Urinary bladder (tissue), 4 donors: ENCODE results near the gene KIRREL3. TPM values are rescaled to one million over a fixed set of nuclear protein-coding genes. Genes with fewer than 3 reads are reported as not detected.

Experiments
- DNase-seq: peaks from one replicate; pipeline ENCODE4 v3.0.0-alpha.2; 2015; ENCODE audit errors: extremely low spot score
- H3K27ac ChIP-seq: one replicate; pipeline ENCODE4 v1.5.1; 2013; ENCODE audit warnings: low read depth, mild to moderate bottlenecking, moderate library complexity
- H3K36me3 ChIP-seq: one replicate; pipeline ENCODE4 v1.6.1; 2013; ENCODE audit warnings: mild to moderate bottlenecking, moderate library complexity; ENCODE audit not compliant: insufficient read depth
- H3K4me1 ChIP-seq: one replicate; pipeline ENCODE4 v1.6.1; 2013; ENCODE audit warnings: mild to moderate bottlenecking, moderate library complexity; ENCODE audit not compliant: insufficient read depth
- H3K4me3 ChIP-seq: one replicate; pipeline ENCODE4 v1.5.1; 2013; ENCODE audit warnings: low read depth, low read length
- WGBS: extraction: QIAGEN DNeasy Blood & Tissue Kit; methylation state at CpG from one replicate; pipeline ENCODE4 v1.1.7; 2013; 5-methylcytosine and 5-hydroxymethylcytosine counted together
- polyA plus RNA-seq: library from polyadenylated mRNA; stranded (reverse); fragments of 200-250 nt; gene quantifications from one replicate; pipeline ENCODE4 v1.2.3, GENCODE V29; 2013
- total RNA-seq: library from RNA; depleted of rRNA; stranded (reverse); fragments of >200 nt; gene quantifications from one replicate; pipeline ENCODE4 v1.2.3, GENCODE V29; 2014
- donor health status: healthy with polysubstance abuse.
- donor health status: healthy.

Gene KIRREL3
- total and polyA plus RNA-seq, 2 donors: 0.80 to 1.0 TPM

DNA sequence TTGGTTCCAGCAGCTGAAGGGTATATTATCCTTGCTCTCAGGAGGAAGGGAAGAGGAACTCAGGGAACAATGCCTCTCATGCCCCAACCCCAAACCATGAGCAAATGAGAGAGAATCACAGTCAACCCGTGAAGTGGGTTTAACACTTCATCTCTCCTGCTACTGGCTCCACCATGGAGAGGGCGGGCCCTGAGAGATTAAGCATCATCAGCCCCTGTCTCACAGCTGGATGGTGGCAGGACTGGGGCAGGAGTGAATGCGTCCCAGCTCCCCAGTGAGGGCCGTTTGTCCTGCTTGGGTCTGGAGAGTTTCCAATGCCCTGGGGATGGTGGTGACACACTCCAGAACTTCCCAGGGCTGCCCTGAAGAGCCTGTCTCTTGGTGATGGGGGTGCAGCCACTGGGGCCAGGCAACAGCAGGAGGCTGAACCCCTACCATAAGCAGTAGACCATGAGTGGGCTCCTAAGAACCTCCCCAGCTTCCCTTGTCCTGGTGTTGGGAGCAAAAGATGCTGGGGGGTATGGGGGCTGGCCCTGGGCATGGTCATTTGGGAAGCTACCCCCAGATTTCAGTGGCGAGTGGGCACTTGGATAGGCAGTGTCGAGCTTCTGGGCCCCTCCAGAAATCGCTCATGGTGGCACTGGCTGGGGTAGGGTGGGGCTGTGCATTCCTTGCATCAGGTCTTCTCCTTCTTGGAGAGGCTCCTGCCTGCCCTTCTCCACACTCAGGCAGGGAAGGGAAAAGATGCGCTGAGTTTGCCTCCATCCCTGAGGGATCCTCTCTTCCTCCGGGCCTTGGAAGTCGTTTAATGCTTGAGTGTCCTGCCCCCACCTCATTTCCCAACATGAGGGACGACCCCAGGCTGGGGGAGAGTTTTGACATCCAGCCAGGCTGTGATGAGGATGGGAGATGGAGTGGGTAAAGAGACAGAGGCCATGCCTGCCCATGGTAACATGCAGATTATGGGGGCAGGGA, 487.5 kb downstream of the KIRREL3 start:
- H3K27ac ChIP-seq: no peak overlapping the region
- no peaks in the 10 kb centered on the region for H3K36me3 ChIP-seq
- WGBS: 68% methylated on average over 11 of the region's 11 CpGs
- H3K4me1 ChIP-seq: no peaks in the 10 kb centered on the region
- H3K4me3 ChIP-seq: no peak overlapping the region
- DNase-seq: no peak

DNA sequence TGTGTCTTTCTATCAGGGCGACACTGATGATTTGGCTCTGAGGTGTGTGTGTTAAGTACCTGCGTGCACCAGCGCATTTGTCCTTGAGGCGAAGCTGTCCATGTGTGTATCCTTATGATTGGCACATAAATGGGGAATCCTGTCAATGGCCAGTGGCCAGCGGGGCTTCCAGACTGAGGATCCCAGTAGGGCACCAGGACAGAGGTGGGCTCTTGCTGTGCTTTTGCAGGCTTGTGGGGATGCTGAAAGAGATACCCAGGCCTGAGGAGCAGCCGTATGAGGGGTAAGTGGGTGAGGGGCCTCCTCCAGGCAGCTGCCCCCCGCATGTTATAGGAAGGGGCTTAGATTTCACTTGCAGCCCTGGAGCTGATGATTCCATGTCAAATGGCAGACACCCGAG, 488.3 kb downstream of the KIRREL3 start:
- Histone ChIP-seq H3K27ac (no peak overlapping the region), H3K4me1 (no peaks in the 10 kb centered on the region), H3K4me3 (no peak overlapping the region), H3K36me3 (no peaks in the 10 kb centered on the region)
- DNase-seq: no peak
- 77% methylated on average over 8 of the region's 8 CpGs for WGBS

DNA sequence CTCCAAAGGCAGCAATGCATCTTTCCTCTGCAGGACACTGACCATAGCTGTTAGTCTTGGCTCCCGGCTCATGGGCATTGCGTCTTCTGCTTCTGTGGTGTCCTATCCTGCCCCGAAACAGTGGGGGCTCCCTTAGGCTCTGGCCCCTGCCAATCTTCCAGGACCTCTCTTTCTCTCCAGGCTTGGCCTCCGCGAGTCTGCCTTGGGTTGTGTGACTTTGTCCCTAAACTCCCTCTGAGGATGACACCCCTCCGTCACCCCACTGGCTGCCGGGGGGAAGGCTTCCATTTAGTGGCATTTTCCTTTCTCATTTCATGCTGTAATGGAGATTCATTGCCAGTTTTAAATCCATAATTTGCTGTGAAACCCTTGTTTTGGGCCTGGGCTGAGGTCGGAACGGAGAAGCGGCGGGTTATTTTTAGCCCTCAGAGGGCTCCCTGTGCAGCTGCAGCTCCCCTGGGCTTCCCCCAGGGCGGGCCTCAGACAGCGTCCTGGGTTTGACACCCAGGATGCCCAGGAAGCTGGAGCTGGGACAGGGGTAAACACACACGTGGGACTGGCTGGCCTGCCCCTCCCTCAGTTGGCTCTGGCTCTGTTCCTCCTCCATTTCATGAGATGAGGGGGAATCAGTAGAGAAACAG, 489.0 kb downstream of the KIRREL3 start:
- no peak for DNase-seq
- no peak overlapping the region for H3K4me3 ChIP-seq
- WGBS: 63% methylated on average over 14 of the region's 14 CpGs
- H3K4me1 ChIP-seq: no peaks in the 10 kb centered on the region
- H3K36me3 ChIP-seq: no peaks in the 10 kb centered on the region
- no peak overlapping the region for H3K27ac ChIP-seq

GRCh38 chr11:126510621-126511370, 489.8 kb downstream of the KIRREL3 start:
- 79% methylated on average over 5 of the region's 5 CpGs for WGBS
- no peak for DNase-seq
- Histone ChIP-seq H3K4me1 (no peaks in the 10 kb centered on the region), H3K36me3 (no peaks in the 10 kb centered on the region), H3K27ac (no peak overlapping the region), H3K4me3 (no peak overlapping the region)

DNA sequence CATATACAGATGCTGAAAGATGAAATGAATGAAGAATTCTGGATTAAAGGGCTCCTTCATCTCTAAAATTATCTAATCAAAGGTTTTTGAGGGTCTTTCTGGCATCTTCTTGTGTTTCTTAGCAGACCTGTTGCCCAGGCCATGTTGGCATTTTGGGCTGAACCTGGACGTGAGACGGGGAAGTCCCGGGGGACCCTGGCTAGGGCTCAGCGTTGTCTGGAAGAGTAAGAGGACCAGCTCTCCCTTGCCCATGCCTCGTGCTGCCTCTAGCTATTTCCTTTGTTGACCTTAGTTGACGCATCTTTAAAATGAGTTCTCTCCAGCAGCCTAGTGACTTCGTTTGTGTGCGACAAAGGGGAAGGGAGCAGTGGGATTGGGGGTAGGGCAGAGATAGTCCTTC, 492.9 kb downstream of the KIRREL3 start:
- H3K4me3 ChIP-seq: no peak overlapping the region
- no peak for DNase-seq
- 70% methylated on average over 8 of the region's 8 CpGs for WGBS
- no peak overlapping the region for H3K27ac ChIP-seq
- no peaks in the 10 kb centered on the region for H3K4me1 ChIP-seq
- no peaks in the 10 kb centered on the region for H3K36me3 ChIP-seq

- no peaks in the 10 kb centered on the region for H3K4me1 ChIP-seq
- 88% methylated on average over 4 of the region's 4 CpGs for WGBS
These were observed 493.8 kb downstream of the KIRREL3 start for GRCh38 chr11:126506789-126507188.

DNA sequence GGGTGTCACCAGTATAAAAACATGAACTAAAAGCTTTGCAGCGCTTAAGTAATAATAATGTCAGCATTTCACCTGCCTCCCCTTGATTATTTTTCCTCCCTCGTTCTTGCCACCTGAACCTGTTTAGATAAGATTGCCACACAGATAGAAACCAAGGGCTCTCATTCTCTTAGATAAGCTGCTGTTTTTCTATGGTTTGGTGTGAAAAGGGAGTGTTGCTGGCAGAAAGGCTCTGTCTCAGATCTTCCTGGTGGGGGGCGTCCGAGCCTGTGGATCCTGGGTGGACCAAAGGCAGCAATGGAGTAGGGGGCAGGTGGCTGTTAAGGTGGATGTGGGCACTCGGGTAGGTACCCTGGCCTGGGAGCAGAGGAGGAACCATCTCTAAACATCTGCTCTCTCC, 497.6 kb downstream of the KIRREL3 start:
- no peaks in the 10 kb centered on the region for H3K4me1 ChIP-seq
- WGBS: 51% methylated on average over 5 of the region's 5 CpGs
- DNase-seq: no peak

More at GRCh38 chr11:126506789-126507188, 493.8 kb downstream of the KIRREL3 start:
- Histone ChIP-seq H3K27ac (no peak overlapping the region), H3K4me3 (no peak overlapping the region), H3K36me3 (no peaks in the 10 kb centered on the region)
- no peak for DNase-seq

GRCh38 chr11:126502159-126502558, 498.4 kb downstream of the KIRREL3 start:
- no peaks in the 10 kb centered on the region for H3K4me1 ChIP-seq
- no peaks in the 10 kb centered on the region for H3K36me3 ChIP-seq
- no peak overlapping the region for H3K4me3 ChIP-seq
- WGBS: 34% methylated on average over 2 of the region's 2 CpGs
- H3K27ac ChIP-seq: no peak overlapping the region
- no peak for DNase-seq

More for the DNA sequence above, 497.6 kb downstream of the KIRREL3 start:
- Histone ChIP-seq H3K4me3 (no peak overlapping the region), H3K27ac (no peak overlapping the region), H3K36me3 (no peaks in the 10 kb centered on the region)

DNA sequence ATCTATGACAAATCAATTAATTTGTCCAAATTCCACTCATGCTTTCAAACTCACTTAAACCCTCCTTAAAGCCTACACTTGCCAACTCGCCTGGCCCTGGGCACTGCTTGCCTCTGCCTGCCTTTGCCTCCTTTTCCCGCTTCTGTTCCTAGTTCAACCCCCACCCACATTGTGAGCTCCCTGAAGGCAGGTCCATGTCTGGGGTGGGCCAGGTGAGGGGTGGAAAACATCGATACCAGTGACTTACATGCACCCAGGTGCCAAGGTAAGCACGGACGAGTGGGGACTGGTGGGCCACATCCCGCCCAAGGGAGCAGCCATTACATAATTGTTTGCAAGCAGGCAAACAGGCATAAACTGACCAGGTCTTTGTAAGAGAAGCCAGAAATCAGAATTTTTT, 498.9 kb downstream of the KIRREL3 start:
- DNase-seq: no peak

DNA sequence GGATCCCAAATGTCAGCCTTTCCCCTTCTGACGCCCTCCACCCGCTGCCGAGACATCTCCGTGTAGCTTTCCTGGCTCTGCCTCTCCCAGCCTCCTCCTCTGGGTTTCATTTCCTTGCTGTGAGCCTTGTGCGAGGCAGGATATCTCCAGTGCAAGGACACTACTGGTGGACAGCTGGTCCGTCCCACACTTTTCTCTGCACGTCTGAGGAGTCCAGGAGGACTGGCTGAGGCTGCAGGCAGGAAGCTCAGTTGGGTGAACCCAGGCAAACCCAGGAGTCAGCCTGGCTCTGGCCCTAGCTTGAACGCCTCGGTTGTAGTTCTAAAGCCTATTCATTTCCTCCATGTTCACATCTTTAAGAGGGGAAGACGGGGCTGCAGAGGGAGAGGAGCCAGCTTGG, 499.6 kb downstream of the KIRREL3 start:
- Histone ChIP-seq H3K36me3 (no peaks in the 10 kb centered on the region), H3K4me3 (no peak overlapping the region), H3K4me1 (no peaks in the 10 kb centered on the region), H3K27ac (no peak overlapping the region)
- DNase-seq: no peak
- WGBS: 69% methylated on average over 10 of the region's 10 CpGs

More for the DNA sequence above, 498.9 kb downstream of the KIRREL3 start:
- WGBS: 89% methylated on average over 6 of the region's 6 CpGs
- Histone ChIP-seq H3K4me1 (no peaks in the 10 kb centered on the region), H3K36me3 (no peaks in the 10 kb centered on the region), H3K4me3 (no peak overlapping the region), H3K27ac (no peak overlapping the region)

DNA sequence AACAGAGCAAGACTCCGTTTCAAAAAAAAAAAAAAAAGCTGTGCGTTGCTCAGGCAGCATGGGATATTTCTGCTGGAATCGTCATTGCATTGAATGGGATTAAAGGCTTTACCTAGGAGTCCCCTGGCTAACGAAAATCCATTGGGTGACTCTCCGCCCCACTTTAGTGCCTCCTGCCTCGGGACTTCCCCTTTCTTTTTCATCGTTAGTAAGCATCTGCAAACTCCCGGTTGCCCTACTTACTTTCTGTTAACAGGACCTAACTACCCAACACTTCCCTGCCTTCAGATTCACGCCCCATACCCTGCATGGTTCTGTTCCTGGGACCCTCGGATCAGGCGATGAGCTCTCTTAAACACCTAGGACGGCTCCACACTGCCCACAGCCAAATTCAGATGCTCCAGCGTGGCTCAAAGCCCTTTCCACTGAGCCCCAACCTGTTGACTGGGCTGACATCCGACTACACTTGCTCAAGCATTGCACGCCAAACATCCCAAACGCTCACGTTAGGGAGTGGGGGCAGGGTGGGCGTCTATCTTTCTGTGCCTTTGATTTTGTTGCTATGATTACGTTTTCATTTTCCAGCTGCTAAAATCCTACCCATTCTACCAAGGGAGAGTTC, 501.3 kb downstream of the KIRREL3 start:
- Histone ChIP-seq H3K27ac (no peak overlapping the region), H3K4me1 (no peaks in the 10 kb centered on the region), H3K4me3 (no peak overlapping the region), H3K36me3 (no peaks in the 10 kb centered on the region)
- 52% methylated on average over 19 of the region's 19 CpGs for WGBS
- DNase-seq: no peak

DNA sequence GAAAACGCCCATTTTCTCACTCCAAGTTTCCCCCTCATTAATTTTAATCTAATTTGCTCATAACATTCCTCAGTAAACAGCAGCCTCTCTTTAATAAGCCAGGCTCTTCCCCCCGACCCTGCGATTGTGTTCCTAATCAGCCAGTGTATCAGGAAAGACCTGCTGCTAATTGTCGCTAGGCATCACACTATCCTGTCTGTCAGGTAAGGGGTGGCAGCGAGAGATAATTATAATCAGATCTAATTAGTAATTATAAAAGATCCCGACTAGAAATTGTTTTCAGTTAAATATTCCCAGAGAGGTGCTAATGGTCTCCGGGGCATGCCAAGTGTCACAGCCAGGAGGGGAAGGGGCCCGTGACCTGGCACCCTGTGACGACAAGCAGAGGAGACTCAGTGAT, 502.3 kb downstream of the KIRREL3 start:
- no peaks in the 10 kb centered on the region for H3K4me1 ChIP-seq
- no peaks in the 10 kb centered on the region for H3K36me3 ChIP-seq
- no peak overlapping the region for H3K4me3 ChIP-seq
- DNase-seq: no peak
- H3K27ac ChIP-seq: no peak overlapping the region
- 74% methylated on average over 9 of the region's 9 CpGs for WGBS

GRCh38 chr11:126497581-126498122, 502.9 kb downstream of the KIRREL3 start:
- no peak for DNase-seq
- H3K4me1 ChIP-seq: no peaks in the 10 kb centered on the region
- no peak overlapping the region for H3K4me3 ChIP-seq
- WGBS: 52% methylated on average over 4 of the region's 4 CpGs
- no peaks in the 10 kb centered on the region for H3K36me3 ChIP-seq
- no peak overlapping the region for H3K27ac ChIP-seq
